Measurements from ENCODE around the gene PRR5L.
A peak's percentile ranks its signal among the peaks of the same experiment; 100 is the strongest.

The PRR5L gene

DNA sequence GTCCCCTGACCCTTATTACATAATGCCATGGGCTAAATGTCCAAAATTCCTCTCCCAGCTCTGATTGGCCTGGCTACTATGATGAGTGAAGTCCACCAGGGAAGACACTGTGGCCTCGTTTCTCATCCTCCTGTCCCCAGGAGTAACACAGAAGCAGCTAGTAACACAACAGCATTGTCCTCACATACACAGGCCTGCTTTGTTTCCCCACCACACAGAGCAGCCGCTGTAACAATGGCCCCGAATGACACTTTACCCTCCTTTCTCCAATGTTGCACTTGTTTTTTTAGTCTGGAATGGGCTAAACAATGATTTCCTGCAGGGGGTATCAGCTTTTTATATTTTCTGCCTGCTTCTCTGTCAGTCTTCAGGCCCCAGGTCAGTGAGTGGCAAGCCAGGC is at the start of gene PRR5L:
TSS of gene PRR5L (plus strand) at position 363 of the 400 bp plus-strand sequence. CDS start 104,834 bp downstream, outside the sequence.
- TF ChIP-seq GATA3 (IDR thresholded peaks at IDR 0.05; ENCODE audit: low read depth, low read length) (no peak), GATA2 (IDR thresholded peaks at IDR 0.05; ENCODE audit: low read depth, low read length) (no peak)

- TF ChIP-seq GATA3 (IDR thresholded peaks at IDR 0.05; ENCODE audit: low read depth, low read length) = no peak
- no peak for TF ChIP-seq GATA2 (IDR thresholded peaks at IDR 0.05; ENCODE audit: low read depth, low read length)
These were observed 48.6 kb upstream of the PRR5L start for GRCh38 chr11:36247493-36247892.

DNA sequence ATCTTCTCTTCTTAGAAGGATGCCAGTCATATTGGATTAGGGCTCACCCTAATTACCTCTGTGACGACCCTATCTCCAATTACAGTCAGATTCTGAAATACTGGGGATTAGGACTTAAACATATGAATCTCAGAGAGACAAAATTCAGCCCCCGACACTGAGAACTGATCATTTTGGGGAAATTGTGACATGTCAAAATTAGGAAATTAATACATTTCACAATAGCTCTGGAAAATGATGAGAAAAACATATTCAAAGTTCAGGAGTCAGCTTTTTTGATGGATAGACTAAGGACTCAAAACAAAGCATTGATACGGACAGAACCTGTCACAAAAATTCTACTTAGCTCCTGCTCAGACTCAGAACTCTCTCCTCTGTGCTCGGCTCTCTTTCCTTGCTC is 47.7 kb upstream of the PRR5L start:
- TF ChIP-seq GATA3 (IDR thresholded peaks at IDR 0.05; ENCODE audit: low read depth, low read length) = no peak
- no peak for TF ChIP-seq GATA2 (IDR thresholded peaks at IDR 0.05; ENCODE audit: low read depth, low read length)

DNA sequence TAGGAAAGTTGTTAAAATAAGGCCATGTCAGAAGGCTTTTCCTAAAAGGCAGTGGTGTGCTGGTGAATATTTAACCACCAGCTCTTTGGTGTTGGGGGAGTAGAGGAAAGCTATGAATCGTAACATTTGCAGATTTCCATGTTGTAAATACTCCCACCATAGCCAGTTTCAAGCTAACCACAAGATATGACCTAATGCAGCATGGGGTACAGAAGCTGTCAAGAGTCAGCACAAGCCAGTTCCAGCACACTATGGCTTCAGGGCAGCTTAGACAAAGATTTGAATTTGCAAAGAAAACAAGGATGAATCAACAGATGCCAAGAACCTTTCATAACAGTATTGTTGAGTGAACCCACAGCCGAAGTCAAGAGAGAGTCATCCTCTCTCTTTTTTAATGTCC is 46.8 kb upstream of the PRR5L start:
- TF ChIP-seq GATA3 (IDR thresholded peaks at IDR 0.05; ENCODE audit: low read depth, low read length) (no peak), GATA2 (IDR thresholded peaks at IDR 0.05; ENCODE audit: low read depth, low read length) (no peak)

DNA sequence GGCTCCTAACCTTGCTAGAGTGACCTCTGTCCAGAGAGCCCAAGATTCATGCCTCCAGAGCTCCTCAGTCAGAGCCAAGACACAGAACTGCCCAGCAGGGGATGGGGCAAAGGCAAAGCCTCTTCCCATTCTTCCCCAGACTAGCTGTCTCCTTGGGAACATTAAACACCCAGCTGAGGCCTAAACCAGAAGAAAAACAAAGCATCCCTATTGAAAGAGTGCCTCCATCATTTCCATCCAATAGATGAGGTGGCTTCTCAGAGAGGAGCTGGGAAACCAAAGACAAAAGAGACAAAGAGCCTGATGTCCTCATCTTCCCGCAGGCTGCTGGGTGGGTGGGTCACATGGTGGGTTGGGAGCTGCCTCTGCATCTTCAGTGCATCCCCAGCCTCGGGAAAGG is 44.3 kb upstream of the PRR5L start:
- TF ChIP-seq GATA2 (IDR thresholded peaks at IDR 0.05; ENCODE audit: low read depth, low read length) (no peak), GATA3 (IDR thresholded peaks at IDR 0.05; ENCODE audit: low read depth, low read length) (no peak)

DNA sequence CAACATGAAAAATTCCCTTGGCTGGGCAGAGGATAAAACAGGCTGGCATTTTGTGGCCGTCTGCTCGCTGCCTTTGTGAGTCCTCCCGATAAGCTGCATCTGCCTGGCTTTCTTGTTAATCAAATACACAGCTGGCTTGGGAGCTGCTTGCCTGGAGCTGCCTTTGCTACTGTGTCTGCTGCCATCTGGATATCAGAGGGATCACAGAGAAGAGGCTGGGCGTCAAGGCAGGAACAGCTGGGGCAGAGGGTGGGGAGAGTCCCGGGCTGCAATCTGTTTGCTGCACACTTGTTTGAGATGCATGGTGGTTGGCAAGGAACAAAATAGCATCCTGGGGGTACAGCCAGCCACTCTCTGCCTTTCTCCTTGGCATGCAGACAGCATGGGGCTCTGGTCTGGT is 42.9 kb upstream of the PRR5L start:
- TF ChIP-seq GATA3 (IDR thresholded peaks at IDR 0.05; ENCODE audit: low read depth, low read length) = peak; percentile 65; the same call in 1 of the 2 replicates
- peak; percentile 95 for TF ChIP-seq GATA2 (IDR thresholded peaks at IDR 0.05; ENCODE audit: low read depth, low read length)

DNA sequence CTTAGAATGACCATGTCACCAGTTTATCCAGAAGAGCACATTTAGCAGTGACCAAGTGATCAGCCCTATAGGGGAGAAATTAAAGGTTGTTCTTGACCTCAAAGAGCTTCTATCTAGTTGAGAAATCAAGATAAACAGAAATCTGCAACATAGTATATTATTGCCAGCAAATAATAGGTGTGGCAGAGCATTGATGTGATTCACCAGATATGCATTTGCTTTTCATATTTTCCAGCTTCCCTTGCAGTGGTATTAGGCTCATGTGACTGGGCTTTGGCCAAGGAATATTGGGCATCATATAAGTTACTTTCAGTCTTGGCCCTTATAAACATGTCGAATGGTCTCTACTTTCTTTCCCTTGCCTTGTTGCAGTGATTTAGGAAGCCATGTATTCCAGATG is 41.4 kb upstream of the PRR5L start:
- TF ChIP-seq GATA3 (IDR thresholded peaks at IDR 0.05; ENCODE audit: low read depth, low read length) (no peak), GATA2 (IDR thresholded peaks at IDR 0.05; ENCODE audit: low read depth, low read length) (no peak)

- TF ChIP-seq GATA3 (IDR thresholded peaks at IDR 0.05; ENCODE audit: low read depth, low read length) = no peak
- no peak for TF ChIP-seq GATA2 (IDR thresholded peaks at IDR 0.05; ENCODE audit: low read depth, low read length)
These were observed 38.7 kb upstream of the PRR5L start for GRCh38 chr11:36257351-36257750.

GRCh38 chr11:36258730-36259360 is 37.2 kb upstream of the PRR5L start:
- TF ChIP-seq GATA3 (IDR thresholded peaks at IDR 0.05; ENCODE audit: low read depth, low read length) (no peak), GATA2 (IDR thresholded peaks at IDR 0.05; ENCODE audit: low read depth, low read length) (no peak)

GRCh38 chr11:36261094-36261493 is 35.0 kb upstream of the PRR5L start:
- TF ChIP-seq GATA3 (IDR thresholded peaks at IDR 0.05; ENCODE audit: low read depth, low read length) = no peak

GRCh38 chr11:36264011-36264972 is 31.8 kb upstream of the PRR5L start:
- TF ChIP-seq GATA2 (IDR thresholded peaks at IDR 0.05; ENCODE audit: low read depth, low read length) (no peak), GATA3 (IDR thresholded peaks at IDR 0.05; ENCODE audit: low read depth, low read length) (no peak)

GRCh38 chr11:36264973-36265344 is 31.1 kb upstream of the PRR5L start:
- no peak for TF ChIP-seq GATA2 (IDR thresholded peaks at IDR 0.05; ENCODE audit: low read depth, low read length)
- TF ChIP-seq GATA3 (IDR thresholded peaks at IDR 0.05; ENCODE audit: low read depth, low read length) = no peak

- TF ChIP-seq GATA2 (IDR thresholded peaks at IDR 0.05; ENCODE audit: low read depth, low read length) (no peak), GATA3 (IDR thresholded peaks at IDR 0.05; ENCODE audit: low read depth, low read length) (no peak)
These were observed 30.1 kb upstream of the PRR5L start for GRCh38 chr11:36265793-36266628.

DNA sequence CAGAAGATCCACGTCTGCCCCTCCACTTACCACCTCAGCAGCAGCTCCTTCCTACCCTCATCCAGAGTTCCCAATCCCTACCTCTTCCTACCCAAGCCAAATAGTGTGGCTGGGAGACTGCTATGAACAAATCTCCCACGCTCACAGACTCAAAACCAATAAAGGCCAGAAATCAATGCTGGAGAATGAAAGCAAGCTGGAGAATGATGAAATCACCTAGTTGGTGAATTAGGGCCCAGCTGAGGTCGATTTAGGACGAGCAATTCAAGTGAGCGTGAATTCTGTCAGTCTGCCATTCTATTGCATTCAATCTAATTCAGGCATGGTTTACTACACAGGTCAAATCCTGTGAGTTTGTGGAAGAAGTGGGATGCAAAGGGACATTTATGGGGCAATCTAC is 29.3 kb upstream of the PRR5L start:
- TF ChIP-seq GATA3 (IDR thresholded peaks at IDR 0.05; ENCODE audit: low read depth, low read length) (no peak), GATA2 (IDR thresholded peaks at IDR 0.05; ENCODE audit: low read depth, low read length) (no peak)
